GM12878 (cell line): ENCODE results near the gene PLEKHN1. TPM values are rescaled to one million over a fixed set of nuclear protein-coding genes. Genes with fewer than 3 reads are reported as not detected.

Experiments used
- BCLAF1 ChIP-seq: fragments of 450-650 bp; IDR thresholded peaks from 2 replicates; pipeline ENCODE4 v1.6.1; 2017; ENCODE audit warnings: antibody characterized with exemption, mild to moderate bottlenecking, moderate library complexity
- CHD4 ChIP-seq: fragments of 200-600 bp; sonication (generic); IDR thresholded peaks from 2 replicates; pipeline ENCODE4 v1.6.1; 2016; ENCODE audit warnings: mild to moderate bottlenecking
- GABPA ChIP-seq: IDR thresholded peaks from 2 replicates; pipeline ENCODE4 v1.6.1; 2014; ENCODE audit warnings: antibody characterized with exemption, low read depth, mild to moderate bottlenecking, inconsistent platforms
- IRF4 ChIP-seq: IDR thresholded peaks from 2 replicates; pipeline ENCODE4 v1.6.1; 2011; ENCODE audit warnings: low read depth, low read length
- NFYB ChIP-seq: IDR thresholded peaks from 2 replicates; pipeline ENCODE4 v1.6.1; 2011; ENCODE audit warnings: low read depth, mild to moderate bottlenecking, low read length, improper control_type of control experiment, moderate library complexity; ENCODE audit not compliant: insufficient read depth
- NR2C1 ChIP-seq: fragments of 450-650 bp; IDR thresholded peaks from 2 replicates; pipeline ENCODE4 v1.6.1; 2017; ENCODE audit warnings: antibody characterized with exemption, mild to moderate bottlenecking, moderate library complexity
- NR2C2 ChIP-seq: IDR thresholded peaks from 2 replicates; pipeline ENCODE4 v1.6.1; 2011; ENCODE audit warnings: borderline replicate concordance, low read depth; ENCODE audit not compliant: control insufficient read depth, insufficient read length
- RELA ChIP-seq: fragments of 450-650 bp; IDR thresholded peaks from 2 replicates; pipeline ENCODE4 v1.8.0; 2014; ENCODE audit warnings: borderline replicate concordance; ENCODE audit not compliant: partially characterized antibody
- SRF ChIP-seq, 2 experiments: IDR thresholded peaks; 2 replicates each; pipeline ENCODE4 v1.6.1; 2011; ENCODE audit warnings: low read depth in 2 of 2, low read length in 2 of 2, mild to moderate bottlenecking in 1 of 2, moderate library complexity in 1 of 2
- TCF12 ChIP-seq: IDR thresholded peaks from 2 replicates; pipeline ENCODE4 v1.6.1; 2011; ENCODE audit warnings: low read depth, mild to moderate bottlenecking, low read length
- USF1 ChIP-seq: IDR thresholded peaks from 2 replicates; pipeline ENCODE4 v1.6.1; 2011; ENCODE audit warnings: borderline replicate concordance, low read depth, mild to moderate bottlenecking, moderate library complexity, mixed read lengths, low read length; ENCODE audit not compliant: insufficient read depth; ENCODE audit errors: extremely low read length
- ZNF217 ChIP-seq: fragments of 450-650 bp; IDR thresholded peaks from 2 replicates; pipeline ENCODE4 v1.6.1; 2017; ENCODE audit warnings: antibody characterized with exemption, mild to moderate bottlenecking
- ZNF622 ChIP-seq: fragments of 450-650 bp; IDR thresholded peaks from 2 replicates; pipeline ENCODE4 v1.6.1; 2017; ENCODE audit warnings: mild to moderate bottlenecking, inconsistent platforms
- polyA plus RNA-seq, 11 experiments: library from polyadenylated mRNA; depleted of rRNA in 4 of 11; unstranded in 6 of 11; stranded (reverse) in 5 of 11; fragments of >200 nt; fragmentation: Nextera tagmentation in 4 of 11; fragmentation: Illumina TruSeq in 1 of 11; extraction: Ambion mirVana in 4 of 11; extraction: Trizol in 1 of 11; gene quantifications; 1 replicate in 1 of 11; 2 replicates in 10 of 11; pipeline versions ENCODE4 v1.2.1 to v1.2.3, GENCODE V29; 2011 to 2016; ENCODE audit warnings: inconsistent platforms in 2 of 11, missing spikeins in 2 of 11, low read depth in 1 of 11
- total RNA-seq, 4 experiments: library from RNA; depleted of rRNA in 3 of 4; stranded (reverse); fragments of >200 nt in 3 of 4; fragmentation: Illumina TruSeq in 1 of 4; extraction: Trizol in 1 of 4; gene quantifications; 2 replicates each; pipeline versions ENCODE4 v1.2.1 to v1.2.3, GENCODE V29; 2013 to 2021
- TF ChIP-seq, protein P1 (sequence below): fragments of 450-650 bp; IDR thresholded peaks from 2 replicates; pipeline ENCODE4 v1.6.1; 2016; ENCODE audit warnings: mild to moderate bottlenecking, moderate library complexity, borderline replicate concordance
- TF ChIP-seq, protein P2 (sequence below): IDR thresholded peaks from 2 replicates; pipeline ENCODE4 v1.6.1; 2011; ENCODE audit warnings: mild to moderate bottlenecking, low read depth, low read length, moderate library complexity; ENCODE audit not compliant: insufficient replicate concordance

Gene PLEKHN1
- total and polyA plus RNA-seq, 10 of the 15 experiments (the other 5 are each of a cell fraction or from before 2014, with no cell fraction given), result 0.04 to 0.26 (median 0.18) TPM; not detected in 6

- TF ChIP-seq BCLAF1 (no peak), NR2C1 (no peak), IRF4 (no peak), NR2C2 (no peak), USF1 (no peak), ZNF622 (no peak), NFYB (peak; percentile 52; the same call in 1 of the 2 replicates), ZNF217 (peak; percentile 54; the same call in 1 of the 2 replicates), CHD4 (no peak), TCF12 (no peak), SRF (IDR thresholded peaks at IDR 0.05; ENCODE audit: low read depth in 2 of 2, low read length in 2 of 2) (0 out of 4 replicates have a peak, but pooled peaks of 1 of the 2 experiments have one; percentile 68), RELA (no peak), GABPA (no peak)
- TF ChIP-seq, protein P1, sequence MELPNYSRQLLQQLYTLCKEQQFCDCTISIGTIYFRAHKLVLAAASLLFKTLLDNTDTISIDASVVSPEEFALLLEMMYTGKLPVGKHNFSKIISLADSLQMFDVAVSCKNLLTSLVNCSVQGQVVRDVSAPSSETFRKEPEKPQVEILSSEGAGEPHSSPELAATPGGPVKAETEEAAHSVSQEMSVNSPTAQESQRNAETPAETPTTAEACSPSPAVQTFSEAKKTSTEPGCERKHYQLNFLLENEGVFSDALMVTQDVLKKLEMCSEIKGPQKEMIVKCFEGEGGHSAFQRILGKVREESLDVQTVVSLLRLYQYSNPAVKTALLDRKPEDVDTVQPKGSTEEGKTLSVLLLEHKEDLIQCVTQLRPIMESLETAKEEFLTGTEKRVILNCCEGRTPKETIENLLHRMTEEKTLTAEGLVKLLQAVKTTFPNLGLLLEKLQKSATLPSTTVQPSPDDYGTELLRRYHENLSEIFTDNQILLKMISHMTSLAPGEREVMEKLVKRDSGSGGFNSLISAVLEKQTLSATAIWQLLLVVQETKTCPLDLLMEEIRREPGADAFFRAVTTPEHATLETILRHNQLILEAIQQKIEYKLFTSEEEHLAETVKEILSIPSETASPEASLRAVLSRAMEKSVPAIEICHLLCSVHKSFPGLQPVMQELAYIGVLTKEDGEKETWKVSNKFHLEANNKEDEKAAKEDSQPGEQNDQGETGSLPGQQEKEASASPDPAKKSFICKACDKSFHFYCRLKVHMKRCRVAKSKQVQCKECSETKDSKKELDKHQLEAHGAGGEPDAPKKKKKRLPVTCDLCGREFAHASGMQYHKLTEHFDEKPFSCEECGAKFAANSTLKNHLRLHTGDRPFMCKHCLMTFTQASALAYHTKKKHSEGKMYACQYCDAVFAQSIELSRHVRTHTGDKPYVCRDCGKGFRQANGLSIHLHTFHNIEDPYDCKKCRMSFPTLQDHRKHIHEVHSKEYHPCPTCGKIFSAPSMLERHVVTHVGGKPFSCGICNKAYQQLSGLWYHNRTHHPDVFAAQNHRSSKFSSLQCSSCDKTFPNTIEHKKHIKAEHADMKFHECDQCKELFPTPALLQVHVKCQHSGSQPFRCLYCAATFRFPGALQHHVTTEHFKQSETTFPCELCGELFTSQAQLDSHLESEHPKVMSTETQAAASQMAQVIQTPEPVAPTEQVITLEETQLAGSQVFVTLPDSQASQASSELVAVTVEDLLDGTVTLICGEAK, result no peak
- TF ChIP-seq, protein P2, sequence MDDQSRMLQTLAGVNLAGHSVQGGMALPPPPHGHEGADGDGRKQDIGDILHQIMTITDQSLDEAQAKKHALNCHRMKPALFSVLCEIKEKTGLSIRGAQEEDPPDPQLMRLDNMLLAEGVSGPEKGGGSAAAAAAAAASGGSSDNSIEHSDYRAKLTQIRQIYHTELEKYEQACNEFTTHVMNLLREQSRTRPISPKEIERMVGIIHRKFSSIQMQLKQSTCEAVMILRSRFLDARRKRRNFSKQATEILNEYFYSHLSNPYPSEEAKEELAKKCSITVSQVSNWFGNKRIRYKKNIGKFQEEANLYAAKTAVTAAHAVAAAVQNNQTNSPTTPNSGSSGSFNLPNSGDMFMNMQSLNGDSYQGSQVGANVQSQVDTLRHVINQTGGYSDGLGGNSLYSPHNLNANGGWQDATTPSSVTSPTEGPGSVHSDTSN, result no peak
These were observed 53.1 kb downstream of the PLEKHN1 start (continued) for GRCh38 chr1:1019122-1019999.
